IPS-18c (cell line): Measurements from ENCODE around the gene CNTN1.

Source experiments
- H3K4me3 ChIP-seq: 2 replicates; pipeline ENCODE4 v1.7.0; 2013; ENCODE audit warnings: low read depth, mild to moderate bottlenecking, low read length, moderate library complexity; ENCODE audit not compliant: insufficient read depth
- H3K9me3 ChIP-seq: one replicate; pipeline ENCODE4 v1.6.1; 2013; ENCODE audit warnings: mild to moderate bottlenecking, low read length, moderate library complexity; ENCODE audit not compliant: control insufficient read depth, insufficient read depth

The CNTN1 gene

GRCh38 chr12:41019461-41019860, 327.2 kb downstream of the CNTN1 start:
- H3K4me3 ChIP-seq: no peak overlapping the region
- H3K9me3 ChIP-seq: no peaks in the 10 kb centered on the region

DNA sequence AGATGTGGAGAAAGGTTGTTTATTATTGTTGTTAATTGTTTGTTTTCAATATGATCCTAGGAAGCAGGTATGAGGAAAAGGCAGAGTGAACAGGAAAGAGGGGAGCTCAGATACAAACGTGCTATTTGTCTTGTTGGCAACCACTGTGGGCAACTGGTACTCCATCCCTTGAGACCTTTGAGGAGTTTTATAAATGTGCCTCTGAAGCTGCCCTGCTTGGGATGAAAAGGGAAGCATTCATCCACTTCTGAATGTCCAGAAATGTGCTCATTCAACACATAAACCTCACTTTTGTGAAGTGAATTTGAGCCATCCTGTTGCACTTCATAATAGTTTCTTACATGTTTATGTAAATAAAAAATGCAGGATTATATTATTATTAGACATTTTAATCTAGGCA, 331.6 kb downstream of the CNTN1 start:
- Histone ChIP-seq H3K9me3 (no peaks in the 10 kb centered on the region), H3K4me3 (no peak overlapping the region)

DNA sequence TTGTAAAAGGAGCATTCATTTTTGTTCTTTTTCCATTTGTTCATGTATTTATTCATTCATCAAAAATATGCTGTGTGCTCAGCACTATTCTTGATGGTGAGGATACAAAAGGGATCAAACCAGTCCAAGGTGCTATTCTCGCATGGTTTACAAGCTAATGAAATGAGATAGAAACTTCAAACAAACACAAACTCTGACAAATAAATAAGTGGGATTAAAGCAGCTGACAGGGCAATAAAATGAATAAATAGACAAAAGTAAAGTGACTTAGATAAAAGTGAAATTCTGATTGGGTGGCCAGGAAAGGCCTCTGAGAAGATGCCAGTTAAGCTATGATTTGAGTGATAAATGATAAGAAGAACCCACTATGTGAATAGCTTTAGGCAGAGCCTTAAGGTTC, 333.9 kb downstream of the CNTN1 start:
- Histone ChIP-seq H3K9me3 (no peaks in the 10 kb centered on the region), H3K4me3 (no peak overlapping the region)

- Histone ChIP-seq H3K9me3 (no peaks in the 10 kb centered on the region), H3K4me3 (no peak overlapping the region)
These were observed 340.1 kb downstream of the CNTN1 start for GRCh38 chr12:41032386-41032785.

DNA sequence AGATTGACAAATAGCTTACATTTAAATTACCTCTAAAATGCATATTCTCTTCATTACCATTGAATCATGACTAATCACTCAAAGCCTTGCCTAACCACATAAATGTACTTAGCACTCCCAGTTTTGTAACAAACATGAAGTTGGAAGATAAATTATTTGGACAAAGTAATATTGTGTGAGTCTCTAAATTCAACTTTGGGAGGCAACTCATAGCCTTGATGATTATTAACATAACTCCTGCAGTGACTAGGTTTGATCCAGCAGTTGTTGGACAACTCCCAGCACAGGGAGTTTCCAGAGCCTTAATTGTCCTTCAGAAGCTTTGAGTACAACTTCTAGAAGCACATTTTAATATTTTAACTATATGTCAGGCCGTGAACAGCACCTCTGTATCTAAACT, 342.4 kb downstream of the CNTN1 start:
- no peaks in the 10 kb centered on the region for H3K9me3 ChIP-seq
- H3K4me3 ChIP-seq: no peak overlapping the region

GRCh38 chr12:41039461-41039860, 347.2 kb downstream of the CNTN1 start:
- no peak overlapping the region for H3K4me3 ChIP-seq
- no peaks in the 10 kb centered on the region for H3K9me3 ChIP-seq

DNA sequence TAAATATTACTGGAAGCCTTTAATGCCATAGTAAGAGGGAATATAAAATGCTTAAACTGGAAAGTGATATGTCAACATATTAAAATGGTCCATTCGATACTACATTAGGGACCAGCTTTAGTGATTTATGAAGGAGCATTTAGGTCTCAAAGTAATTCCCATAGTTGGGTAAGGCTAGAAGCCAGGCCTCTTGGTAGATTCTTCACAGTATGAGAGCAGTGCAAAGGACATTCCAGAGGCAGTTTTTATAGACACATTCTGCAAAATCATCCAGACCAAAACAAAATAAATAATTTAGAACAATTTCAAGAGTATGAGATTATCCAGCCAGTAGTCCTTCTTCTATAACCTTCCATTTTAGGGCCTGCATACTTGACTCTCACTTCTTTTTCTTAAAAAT, 353.3 kb downstream of the CNTN1 start:
- Histone ChIP-seq H3K9me3 (no peaks in the 10 kb centered on the region), H3K4me3 (no peak overlapping the region)

DNA sequence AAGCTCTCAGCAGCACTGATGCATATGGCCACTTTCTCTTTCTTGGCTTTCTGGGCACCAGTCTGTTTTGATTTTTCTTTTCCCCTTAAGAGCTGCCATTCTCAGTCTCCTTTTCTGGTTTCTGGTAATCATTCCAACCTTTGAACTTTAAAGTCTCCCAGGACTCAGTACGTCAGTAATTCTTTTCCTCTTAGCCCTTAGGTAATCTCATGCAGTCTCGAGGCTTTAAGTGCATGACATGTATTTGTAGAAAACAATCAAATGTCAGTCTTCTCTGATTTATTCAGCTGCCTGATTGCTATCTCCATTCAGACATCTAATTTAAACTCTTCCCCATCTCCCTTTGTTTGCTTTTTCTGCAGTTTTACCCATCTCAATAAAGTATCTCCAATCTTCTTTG, 356.8 kb downstream of the CNTN1 start:
- Histone ChIP-seq H3K4me3 (no peak overlapping the region), H3K9me3 (no peaks in the 10 kb centered on the region)

DNA sequence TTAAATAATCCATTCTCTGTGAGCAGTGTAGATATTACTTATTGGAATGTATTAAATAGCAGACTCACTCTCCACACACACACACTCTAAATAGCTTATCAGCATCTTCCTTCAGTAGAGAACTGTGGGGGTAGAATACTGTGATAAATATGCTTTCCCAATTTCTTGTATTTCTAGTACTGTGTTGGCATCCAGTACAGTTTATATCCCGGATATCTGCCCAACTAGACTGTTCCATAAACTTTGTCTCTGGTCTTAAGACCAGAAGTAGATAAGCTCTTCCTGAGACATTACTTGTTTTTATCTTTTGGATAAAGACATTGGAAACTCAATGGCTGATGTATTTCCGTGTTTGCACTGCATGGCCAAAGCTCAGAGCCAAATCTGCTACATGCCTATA, 359.7 kb downstream of the CNTN1 start:
- Histone ChIP-seq H3K9me3 (no peaks in the 10 kb centered on the region), H3K4me3 (no peak overlapping the region)

DNA sequence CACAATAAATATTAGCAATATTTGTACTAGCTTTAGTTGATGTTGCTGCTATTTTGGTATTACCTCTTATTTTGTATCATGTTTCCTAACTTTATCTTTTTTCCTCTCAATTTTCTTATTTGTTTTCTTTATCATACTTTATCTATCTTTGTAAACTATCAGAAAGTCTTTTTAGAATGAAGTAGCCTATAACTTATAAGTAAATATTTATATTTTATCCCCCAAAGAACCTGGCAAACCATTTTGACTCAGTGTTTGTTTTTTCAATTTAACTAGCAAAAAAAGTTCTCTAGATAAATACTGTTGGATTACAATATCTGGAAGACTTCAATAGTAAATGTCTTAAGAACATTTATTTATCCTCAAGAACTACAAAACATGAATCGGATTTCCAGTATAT, 360.2 kb downstream of the CNTN1 start:
- H3K9me3 ChIP-seq: no peaks in the 10 kb centered on the region
- H3K4me3 ChIP-seq: no peak overlapping the region

GRCh38 chr12:41053046-41053445, 360.8 kb downstream of the CNTN1 start:
- Histone ChIP-seq H3K9me3 (no peaks in the 10 kb centered on the region), H3K4me3 (no peak overlapping the region)

DNA sequence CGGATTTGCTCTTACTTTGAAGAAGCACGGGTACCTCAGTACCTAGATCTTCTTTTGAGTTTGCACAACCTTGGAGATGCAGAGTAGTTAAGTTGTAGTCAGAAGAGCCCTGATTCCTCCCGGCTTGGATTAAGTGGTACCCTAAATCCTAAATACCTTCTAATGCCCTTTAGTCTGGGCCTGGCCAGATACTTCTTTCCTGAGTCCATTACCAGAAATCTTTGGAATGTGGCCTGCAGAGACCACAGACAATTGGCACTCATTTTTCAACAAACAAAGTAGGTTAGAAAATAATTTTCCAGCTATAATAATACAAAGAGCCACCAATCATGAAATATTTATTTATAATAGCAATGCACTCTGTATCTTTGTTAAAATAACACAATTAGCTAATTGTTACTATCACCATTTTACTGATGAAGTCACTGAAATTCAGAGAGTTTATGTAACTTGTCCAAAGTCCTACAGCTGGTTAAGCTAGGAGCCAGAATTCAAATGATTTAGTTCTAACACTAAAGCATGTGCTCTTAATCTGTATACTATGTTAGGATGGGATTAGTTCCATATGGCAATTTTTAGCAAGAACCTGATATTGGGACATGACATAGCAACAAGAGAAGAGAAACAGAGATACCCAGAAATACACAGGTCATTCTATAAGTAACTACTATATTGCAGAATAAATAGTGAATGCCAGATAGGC, 363.8 kb downstream of the CNTN1 start:
- H3K4me3 ChIP-seq: no peak overlapping the region
- H3K9me3 ChIP-seq: no peaks in the 10 kb centered on the region

- H3K9me3 ChIP-seq: no peaks in the 10 kb centered on the region
- H3K4me3 ChIP-seq: no peak overlapping the region
These were observed 366.0 kb downstream of the CNTN1 start for GRCh38 chr12:41058266-41058665.

- Histone ChIP-seq H3K9me3 (no peaks in the 10 kb centered on the region), H3K4me3 (no peak overlapping the region)
These were observed 369.0 kb downstream of the CNTN1 start for GRCh38 chr12:41061192-41061591.

GRCh38 chr12:41064411-41064810, 372.2 kb downstream of the CNTN1 start:
- Histone ChIP-seq H3K4me3 (no peak overlapping the region), H3K9me3 (no peaks in the 10 kb centered on the region)

- Histone ChIP-seq H3K4me3 (no peak overlapping the region), H3K9me3 (no peaks in the 10 kb centered on the region)
These were observed 375.9 kb downstream of the CNTN1 start for GRCh38 chr12:41067941-41068645.

DNA sequence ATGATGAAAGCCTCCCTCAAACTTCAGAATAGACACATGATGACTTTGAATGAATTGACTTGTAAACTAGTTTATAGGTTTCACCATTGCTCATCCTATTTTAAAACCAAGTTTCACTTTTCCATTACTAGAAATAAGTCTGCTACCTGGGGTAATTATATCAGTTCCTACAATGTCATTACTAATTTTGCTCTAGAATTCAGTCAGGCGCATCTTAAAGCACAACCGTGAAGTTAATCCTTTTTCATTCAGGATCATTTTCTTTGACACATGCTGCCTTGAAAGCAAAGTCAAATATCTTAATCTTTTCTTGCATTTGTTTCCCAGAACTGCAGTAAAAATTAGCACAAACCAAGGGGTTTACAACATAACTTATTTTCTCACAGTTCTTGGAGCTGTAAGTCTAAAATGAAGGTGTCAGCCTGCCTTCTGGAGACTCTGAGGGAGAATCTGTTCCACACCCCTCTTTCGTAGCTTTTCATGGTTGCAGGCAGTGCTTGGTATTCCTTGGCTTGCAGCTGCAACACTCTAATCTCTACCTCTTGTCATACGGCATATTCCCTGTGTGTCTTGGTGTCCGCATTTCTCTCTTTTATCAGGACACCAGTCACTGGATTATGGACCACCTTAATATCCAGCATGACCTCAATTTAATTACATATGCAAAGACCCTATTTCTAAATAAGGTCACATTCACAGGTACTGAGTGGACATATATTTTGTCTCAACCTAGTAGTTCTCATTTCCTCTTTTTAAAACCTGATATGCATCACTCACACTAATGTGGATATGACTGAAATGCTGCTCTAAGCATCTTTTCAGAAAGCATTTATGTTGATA, 381.6 kb downstream of the CNTN1 start:
- Histone ChIP-seq H3K4me3 (no peak overlapping the region), H3K9me3 (no peaks in the 10 kb centered on the region)

DNA sequence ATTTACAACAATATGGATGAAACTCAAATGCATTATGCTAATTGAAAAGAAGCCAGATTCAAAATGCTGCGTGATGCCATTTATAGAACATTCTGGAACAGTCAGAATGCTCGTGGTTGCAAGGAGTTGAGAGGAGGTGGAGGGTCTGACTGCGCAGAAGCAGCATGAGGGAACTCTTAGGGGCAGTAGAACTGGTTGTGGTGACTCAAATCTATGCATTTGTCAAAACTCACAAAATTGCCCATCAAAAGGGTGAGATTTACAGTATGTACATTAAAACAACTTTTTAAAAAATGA, 382.2 kb downstream of the CNTN1 start:
- Histone ChIP-seq H3K9me3 (no peaks in the 10 kb centered on the region), H3K4me3 (no peak overlapping the region)
